GM19467 (cell line): ENCODE results near the gene PDHA1.

Source experiments
- ATAC-seq: cut with Tn5 transposase; IDR thresholded peaks from one replicate; pipeline ENCODE4 v1.9.1; 2021; ENCODE audit warnings: mild to moderate bottlenecking, moderate library complexity; ENCODE audit not compliant: unreplicated experiment

Gene PDHA1

DNA sequence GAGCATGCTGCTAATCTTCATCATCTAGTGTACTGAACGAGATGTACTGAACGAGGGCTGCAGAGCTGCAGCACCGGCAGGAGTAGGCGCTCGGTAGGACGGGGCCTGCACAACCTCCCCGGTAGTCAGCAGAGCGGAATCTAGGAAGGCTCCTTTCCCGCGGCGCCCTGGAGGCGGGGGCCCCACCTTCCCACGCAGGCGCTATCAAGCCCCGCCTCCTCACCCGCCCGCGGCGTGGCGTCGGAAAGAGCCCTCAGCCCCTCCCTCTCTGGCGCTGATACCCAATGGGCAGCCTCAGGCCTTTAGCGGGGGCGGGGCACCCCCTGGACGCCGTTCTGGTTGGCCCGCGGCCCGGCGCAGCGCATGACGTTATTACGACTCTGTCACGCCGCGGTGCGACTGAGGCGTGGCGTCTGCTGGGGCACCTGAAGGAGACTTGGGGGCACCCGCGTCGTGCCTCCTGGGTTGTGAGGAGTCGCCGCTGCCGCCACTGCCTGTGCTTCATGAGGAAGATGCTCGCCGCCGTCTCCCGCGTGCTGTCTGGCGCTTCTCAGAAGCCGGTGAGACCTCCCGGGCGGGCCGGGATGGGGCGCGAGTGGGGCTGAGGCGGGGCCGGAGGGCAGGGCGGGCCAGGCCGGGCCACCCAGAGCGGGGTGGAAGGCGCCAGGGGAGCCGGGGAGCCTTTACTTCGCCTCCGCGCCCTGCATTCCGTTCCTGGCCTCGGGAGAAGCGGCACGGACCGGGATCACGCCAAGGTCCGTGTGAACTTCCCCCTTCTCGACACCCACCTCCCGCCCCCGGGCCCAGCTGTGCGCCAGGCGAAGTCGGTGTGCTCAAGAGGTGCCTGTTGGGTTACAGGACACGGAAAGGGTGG lies at the start of gene PDHA1:
TSS of gene PDHA1 (plus strand) at position 393 of the 874 bp plus-strand sequence. CDS start at position 504, 111 bp downstream.
- peak; percentile 97 for ATAC-seq

DNA sequence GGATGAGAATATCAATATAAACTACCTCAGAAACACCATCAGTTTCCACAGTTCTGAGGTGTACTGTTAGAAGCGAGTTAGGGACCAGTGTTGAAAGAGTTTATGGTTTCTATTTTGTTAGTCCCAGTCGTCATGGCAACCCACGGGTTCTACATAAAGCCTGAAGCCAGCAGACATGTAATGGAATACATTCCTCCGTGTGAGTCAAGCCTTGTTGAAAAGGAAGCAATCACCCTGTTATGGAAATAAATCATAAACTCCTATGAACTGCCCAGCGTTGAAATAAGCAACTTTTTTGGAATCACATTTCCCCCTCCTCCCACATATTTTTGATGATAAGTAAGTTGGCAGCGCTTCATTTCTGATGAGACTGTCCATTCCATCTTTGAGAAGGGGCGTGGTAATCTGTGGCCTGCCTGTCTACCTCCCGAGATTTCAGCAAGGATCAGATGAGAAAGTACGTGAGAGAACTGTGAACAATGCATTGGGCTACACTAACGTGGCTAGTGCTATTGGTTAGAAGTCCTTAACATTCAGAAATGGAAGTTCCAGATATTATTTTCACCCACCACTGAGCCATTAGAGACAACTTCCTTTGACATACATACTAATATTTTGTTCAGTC lies 40.4 kb upstream of the PDHA1 start:
- ATAC-seq: no peak

DNA sequence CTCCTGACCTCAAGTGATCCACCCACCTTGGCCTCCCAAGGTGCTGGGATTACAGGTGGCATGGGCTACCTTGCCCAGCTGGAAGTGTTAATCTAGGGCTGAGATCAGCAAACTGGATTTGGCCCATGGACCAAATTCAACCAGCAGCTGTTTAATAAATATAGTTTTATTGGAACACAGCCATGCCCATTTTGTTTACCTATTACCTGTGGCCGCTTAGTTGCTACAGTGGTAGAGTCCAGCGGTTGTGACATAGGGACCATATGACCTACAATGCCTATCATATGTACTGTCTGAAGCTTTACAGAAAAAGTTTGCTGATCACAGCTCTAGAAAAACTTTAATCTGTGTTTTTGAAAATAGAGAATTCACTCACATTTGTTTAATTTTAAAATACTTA lies 17.2 kb upstream of the PDHA1 start:
- ATAC-seq: no peak

DNA sequence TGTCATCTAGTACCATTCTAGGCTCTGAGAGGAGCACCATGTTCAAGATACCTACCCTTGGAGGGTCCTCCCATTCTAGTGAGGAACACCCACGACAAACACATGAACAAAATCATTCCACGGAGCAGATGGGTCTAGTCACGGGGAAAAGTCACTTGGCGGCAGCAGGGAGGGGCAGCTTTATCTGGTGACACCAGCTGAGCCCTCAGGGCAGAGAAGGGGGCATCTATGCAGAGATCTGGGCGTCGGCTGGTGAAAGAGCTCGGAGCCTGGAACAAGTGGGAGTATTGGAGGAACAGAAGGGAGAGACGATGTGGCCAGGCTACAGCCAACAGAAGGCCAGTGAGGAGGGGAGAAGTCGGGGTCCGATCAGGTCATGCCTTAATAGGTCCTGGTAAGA lies 11.9 kb upstream of the PDHA1 start:
- ATAC-seq: no peak

DNA sequence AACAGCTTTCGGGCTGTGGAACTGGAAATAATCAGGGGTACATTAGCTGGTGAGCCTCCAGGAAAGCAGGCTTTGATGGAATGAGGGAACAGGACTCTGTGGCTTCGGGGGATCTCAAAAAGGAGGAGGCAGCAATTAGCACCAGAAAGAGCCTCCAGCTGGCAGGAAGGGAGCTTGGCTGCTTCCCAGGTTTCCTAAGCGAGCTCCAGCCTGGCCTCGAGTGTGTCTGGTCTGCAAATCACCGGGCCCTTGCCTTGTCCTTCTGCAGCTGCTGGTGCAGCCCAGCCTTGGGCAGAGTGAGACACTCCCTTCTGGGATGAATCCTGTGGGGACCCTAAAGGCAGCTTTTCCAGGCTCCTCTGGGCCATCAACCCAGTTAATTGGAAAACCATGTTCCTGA lies 10.7 kb upstream of the PDHA1 start:
- no peak for ATAC-seq

DNA sequence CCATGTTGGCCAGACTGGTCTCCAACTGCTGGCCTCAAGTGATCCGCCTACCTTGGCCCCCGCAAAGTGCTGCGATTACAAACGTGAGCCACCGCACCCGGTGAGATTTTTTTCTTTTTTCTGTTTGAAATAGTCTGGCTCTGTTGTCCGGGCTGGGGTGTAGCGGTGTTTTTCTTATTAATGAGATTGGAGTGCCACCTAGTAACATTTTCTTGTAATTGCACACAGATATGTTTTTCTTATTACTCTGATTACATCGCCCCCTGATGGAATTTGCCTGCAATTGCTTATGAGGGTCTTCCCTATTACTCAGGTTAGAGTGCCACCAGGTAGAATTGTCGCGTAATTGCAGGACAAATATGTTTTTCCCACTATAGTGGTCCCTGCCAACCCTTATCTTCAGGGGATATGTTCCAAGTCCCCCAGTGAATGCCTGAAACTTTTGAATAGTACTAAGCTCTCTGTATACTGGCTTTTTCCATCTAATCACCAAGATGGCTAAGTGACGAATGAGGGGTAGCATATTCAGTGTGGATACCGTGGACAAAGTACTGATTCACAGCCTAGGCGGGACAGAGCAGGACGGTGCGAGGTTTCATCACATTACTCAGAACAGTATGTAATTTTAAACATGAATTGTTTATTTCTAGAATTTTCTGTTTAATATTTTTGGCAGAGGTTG lies 8.6 kb upstream of the PDHA1 start:
- no peak for ATAC-seq

DNA sequence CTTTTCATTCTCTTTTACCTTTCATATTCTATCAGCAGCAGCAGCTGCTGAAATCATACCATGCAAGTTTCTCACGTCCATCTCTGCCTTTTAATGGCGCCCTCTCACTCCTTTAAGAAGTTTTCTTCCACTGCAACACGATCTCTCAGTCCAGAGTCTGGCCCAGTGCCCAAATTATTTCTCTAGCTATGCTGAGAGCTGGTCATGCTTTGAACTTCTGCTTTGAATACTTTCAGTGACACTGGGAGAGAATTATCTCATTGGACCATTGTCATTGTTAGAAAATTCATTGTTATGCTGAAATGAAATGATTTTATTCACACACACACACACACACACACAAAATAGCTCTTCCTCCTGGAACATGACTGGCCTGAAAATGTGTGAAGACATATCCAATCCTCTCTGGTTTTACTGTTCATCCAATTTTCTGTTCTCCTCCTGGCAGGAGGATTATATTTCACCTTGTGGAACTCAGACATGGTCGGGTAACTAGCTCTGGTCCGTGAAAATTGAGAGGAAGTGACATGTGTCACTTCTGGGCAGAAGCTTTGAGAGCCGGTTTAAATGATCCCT lies 1.3 kb upstream of the PDHA1 start:
- ATAC-seq: no peak

DNA sequence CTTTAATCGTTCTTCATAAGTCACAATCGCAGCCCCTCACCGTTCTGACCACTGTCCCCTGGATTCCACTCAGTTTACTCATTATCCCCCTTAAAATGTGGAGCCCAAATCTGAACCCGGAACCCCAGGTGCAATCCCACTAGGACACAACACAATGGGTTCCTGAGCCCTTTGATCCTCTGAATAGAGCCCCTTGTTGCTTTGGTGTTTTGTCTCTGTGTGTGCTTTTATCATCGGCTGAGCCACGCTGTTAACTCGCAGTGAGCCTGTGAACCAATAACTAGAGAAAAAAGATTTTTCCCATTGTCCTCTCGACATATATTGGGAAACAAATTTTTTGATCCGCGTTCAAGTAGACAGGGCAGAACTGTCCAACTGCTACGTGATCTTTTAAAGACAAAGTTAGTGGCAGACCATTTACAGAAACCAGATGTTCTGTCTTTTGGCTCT lies 617 bp upstream of the PDHA1 start:
- no peak for ATAC-seq

- no peak for ATAC-seq
Observed at GRCh38 chrX:19344661-19345060, 934 bp downstream of the PDHA1 start.

DNA sequence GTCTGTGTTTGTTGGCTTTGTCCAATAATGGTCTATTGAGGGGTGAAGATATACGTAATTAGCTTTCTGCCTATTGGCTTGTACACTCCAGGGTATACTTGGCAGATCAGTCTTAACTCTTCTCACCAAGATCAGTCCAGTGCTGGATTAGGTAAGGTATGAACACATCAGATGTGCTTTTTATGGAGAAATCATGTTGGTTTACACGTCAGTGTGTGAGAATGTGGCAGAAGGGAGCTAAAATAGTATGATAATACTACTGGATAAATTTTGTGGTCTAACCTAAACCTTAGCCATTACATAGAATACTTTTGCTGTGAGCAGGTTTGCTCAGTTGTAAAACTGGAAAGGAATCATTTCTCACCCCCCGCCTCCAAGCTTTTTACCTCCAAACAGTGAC lies 4.2 kb downstream of the PDHA1 start:
- ATAC-seq: no peak

DNA sequence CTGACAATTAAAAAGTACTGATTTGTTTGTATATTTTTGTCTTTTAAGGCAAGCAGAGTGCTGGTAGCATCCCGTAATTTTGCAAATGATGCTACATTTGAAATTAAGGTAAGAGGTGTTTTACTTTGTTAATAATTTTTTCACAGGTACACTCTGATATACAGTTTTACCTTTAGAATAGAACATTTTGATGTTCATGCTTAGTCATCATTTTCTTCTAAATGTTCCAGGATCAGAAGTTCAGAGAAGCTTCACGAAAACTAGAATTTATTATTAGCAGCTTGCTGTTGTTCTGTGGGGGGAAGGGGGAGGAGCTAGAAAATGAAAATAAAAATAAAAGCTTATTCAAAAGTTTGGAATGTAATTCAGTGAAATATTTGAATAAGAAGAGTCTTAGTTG lies 5.5 kb downstream of the PDHA1 start:
- no peak for ATAC-seq

DNA sequence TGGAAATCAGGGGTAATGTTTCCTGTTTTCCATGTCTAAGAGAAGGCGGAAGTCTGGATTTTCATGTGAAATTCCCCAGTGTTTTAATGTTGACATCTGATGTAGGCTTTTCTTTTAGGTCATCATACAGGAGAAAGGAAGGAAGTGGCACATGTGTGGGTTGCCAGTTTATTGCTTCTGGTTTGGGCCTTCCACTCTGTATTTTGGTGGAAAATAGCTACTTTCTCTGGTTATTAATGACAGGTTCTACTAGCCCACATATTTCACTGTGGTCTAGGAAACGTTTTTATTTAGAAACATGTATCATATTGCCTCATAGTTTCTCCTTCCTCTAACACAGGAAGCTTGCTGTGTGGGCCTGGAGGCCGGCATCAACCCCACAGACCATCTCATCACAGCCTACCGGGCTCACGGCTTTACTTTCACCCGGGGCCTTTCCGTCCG lies 7.2 kb downstream of the PDHA1 start:
- peak; percentile 88 for ATAC-seq

- ATAC-seq: no peak
Observed at GRCh38 chrX:19354625-19355024, 10.9 kb downstream of the PDHA1 start.

- no peak for ATAC-seq
Observed at GRCh38 chrX:19358521-19358920, 14.8 kb downstream of the PDHA1 start.

DNA sequence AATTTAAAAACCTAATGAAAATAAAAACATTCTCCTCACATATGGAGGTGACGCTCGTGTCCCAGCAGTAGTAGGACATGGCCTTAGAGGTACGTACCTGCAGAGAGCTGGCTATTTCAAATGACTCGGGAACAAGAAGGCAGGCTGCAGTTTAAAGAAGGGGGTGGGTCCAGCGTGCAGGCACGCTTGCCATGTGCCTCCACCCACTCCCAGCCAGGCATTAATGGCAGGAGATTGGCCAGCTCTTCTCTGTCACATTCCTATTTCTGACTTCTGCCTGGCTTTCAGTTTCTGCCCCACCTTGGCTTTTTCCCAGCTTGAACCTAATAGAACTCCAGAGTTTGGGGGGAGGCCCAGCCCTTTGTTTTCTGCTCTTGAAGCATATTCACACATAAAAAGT lies 17.2 kb downstream of the PDHA1 start:
- ATAC-seq: no peak

- no peak for ATAC-seq
Observed at GRCh38 chrX:19361701-19362100, 18.0 kb downstream of the PDHA1 start.

- no peak for ATAC-seq
Observed at GRCh38 chrX:19368576-19368975, 24.8 kb downstream of the PDHA1 start.

DNA sequence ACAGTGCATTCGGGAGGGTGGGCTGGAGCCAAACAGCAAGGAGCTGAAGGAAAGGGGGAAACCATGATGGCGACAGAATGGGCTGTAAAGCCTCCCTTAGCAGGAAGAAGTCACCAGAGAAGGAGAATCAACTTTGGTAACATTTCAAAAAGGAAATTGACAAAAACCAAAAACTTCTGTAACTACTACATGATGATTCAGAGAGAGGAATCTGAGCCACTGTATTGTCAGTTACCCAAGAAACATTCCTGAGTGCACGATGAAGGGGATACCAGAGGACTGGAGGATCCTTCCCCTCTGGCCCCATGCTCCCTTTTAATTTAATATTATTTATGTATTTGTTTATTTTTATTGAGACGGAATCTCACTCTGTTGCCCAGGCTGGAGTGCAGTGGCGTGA lies 26.3 kb downstream of the PDHA1 start:
- no peak for ATAC-seq

DNA sequence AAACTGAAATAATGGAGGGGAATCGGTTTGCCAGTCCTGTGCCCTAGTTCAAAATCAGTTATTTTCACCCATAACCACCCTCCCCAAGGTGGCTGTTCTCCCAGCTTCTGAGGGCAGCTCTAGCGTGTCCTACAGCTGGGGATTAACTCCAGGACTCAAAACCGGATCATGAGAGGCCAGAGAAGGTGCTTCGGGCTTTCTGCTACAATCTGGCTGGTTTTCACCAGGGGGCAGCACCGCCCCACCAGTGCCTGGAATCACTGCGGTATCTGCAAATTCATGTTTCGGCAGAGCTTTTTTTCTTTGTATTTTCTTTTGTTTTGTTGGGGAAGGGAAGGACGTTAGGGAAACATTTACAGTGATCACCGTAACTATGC lies 28.4 kb downstream of the PDHA1 start:
- ATAC-seq: no peak

DNA sequence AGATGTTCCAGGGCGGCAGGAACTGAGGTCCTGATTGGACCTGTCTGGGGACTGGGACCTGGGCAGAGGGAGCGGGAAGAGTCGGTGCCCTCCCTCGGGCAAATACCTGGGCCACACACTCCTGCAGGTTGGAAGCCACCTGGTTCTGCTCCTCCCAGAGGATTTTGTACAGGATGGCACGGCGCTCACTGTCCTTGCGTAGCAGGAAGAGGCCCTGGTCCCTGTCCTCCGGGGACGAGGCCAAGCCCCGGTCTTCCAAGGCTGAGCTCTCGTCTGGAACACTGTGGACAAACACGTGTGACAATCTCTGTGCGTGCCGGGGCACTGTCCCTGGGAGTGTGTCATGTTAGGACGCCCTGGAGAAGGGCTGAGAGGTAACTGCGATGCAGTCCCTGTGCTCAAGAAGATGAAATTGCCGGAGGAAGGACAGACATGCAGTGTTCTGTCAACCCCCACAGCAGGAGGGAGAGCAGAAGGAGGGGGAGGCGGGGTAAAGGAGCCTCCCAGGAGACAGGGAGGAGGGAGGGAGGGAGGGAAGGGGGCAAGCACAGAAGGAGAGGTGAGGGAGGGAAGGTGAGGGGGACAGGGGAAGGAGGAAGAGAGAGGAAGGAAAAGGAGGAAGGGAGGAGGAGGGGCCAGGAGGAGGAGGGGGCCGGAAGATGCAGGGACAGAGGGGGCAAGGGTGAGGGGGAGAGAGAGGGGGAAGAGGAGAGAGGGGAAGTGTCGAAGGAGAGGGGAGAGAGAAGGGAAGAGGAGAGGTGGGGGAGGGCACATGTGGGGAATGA lies 29.0 kb downstream of the PDHA1 start:
- no peak for ATAC-seq
